H9 (cell line): ENCODE results near the gene ZNF606. TPM values are rescaled to one million over a fixed set of nuclear protein-coding genes. Genes with fewer than 3 reads are reported as not detected.

Source experiments
- DNase-seq: peaks from one replicate; pipeline ENCODE4 v3.0.0-alpha.2; 2017
- H2AFZ ChIP-seq: one replicate; pipeline ENCODE4 v1.6.1; 2013; ENCODE audit warnings: mild to moderate bottlenecking, low read length, control low read depth, moderate library complexity
- H2AK5ac ChIP-seq: 2 replicates; pipeline ENCODE4 v1.6.1; 2013; ENCODE audit warnings: low read length, control low read depth, mixed read lengths; ENCODE audit not compliant: insufficient read length
- H2BK120ac ChIP-seq: one replicate; pipeline ENCODE4 v1.6.1; 2013; ENCODE audit warnings: low read depth, mild to moderate bottlenecking, low read length, control low read depth, inconsistent platforms; ENCODE audit not compliant: poor library complexity, severe bottlenecking
- H2BK12ac ChIP-seq: 2 replicates; pipeline ENCODE4 v1.6.1; 2013; ENCODE audit warnings: low read length, control low read depth, mixed read lengths, low read depth; ENCODE audit not compliant: insufficient read length
- H2BK15ac ChIP-seq: 2 replicates; pipeline ENCODE4 v1.6.1; 2013; ENCODE audit warnings: low read depth, low read length, control low read depth
- H2BK20ac ChIP-seq: one replicate; pipeline ENCODE4 v1.6.1; 2013; ENCODE audit warnings: low read depth, mild to moderate bottlenecking, low read length, control low read depth, inconsistent platforms; ENCODE audit not compliant: poor library complexity, severe bottlenecking
- H2BK5ac ChIP-seq: 2 replicates; pipeline ENCODE4 v1.6.1; 2013; ENCODE audit warnings: low read length, control low read depth, mixed read lengths; ENCODE audit not compliant: insufficient read length
- H3K14ac ChIP-seq: 2 replicates; pipeline ENCODE4 v1.6.1; 2013; ENCODE audit warnings: low read length, control low read depth; ENCODE audit not compliant: insufficient read depth
- H3K18ac ChIP-seq: 2 replicates; pipeline ENCODE4 v1.6.1; 2013; ENCODE audit warnings: low read depth, mild to moderate bottlenecking, mixed read lengths, low read length, control low read depth; ENCODE audit not compliant: insufficient read length
- H3K23ac ChIP-seq: 2 replicates; pipeline ENCODE4 v1.6.1; 2013; ENCODE audit warnings: low read length, control low read depth, mixed read lengths, low read depth; ENCODE audit not compliant: insufficient read length
- H3K23me2 ChIP-seq: 2 replicates; pipeline ENCODE4 v1.6.1; 2013; ENCODE audit warnings: low read depth, mild to moderate bottlenecking, mixed read lengths, low read length, control low read depth; ENCODE audit not compliant: insufficient read length, poor library complexity, severe bottlenecking
- H3K27ac ChIP-seq: 2 replicates; pipeline ENCODE4 v1.5.1; 2013; ENCODE audit warnings: low read length, control low read depth, mixed read lengths, low read depth; ENCODE audit not compliant: insufficient read length
- H3K27me3 ChIP-seq: 2 replicates; pipeline ENCODE4 v1.6.1; 2013; ENCODE audit warnings: low read length, control low read depth, inconsistent platforms; ENCODE audit not compliant: insufficient read depth
- H3K4ac ChIP-seq: 2 replicates; pipeline ENCODE4 v1.6.1; 2013; ENCODE audit warnings: low read depth, mild to moderate bottlenecking, control low read depth, inconsistent platforms, low read length, moderate library complexity
- H3K4me1 ChIP-seq: 2 replicates; pipeline ENCODE4 v1.6.1; 2013; ENCODE audit warnings: low read length, control low read depth, inconsistent platforms; ENCODE audit not compliant: insufficient read depth
- H3K4me2 ChIP-seq: 2 replicates; pipeline ENCODE4 v1.6.1; 2013; ENCODE audit warnings: low read length, control low read depth, mixed read lengths; ENCODE audit not compliant: insufficient read length, insufficient read depth
- H3K56ac ChIP-seq: 2 replicates; pipeline ENCODE4 v1.6.1; 2013; ENCODE audit warnings: low read depth, mild to moderate bottlenecking, mixed read lengths, low read length, control low read depth; ENCODE audit not compliant: insufficient read length
- H3K79me1 ChIP-seq: 2 replicates; pipeline ENCODE4 v1.6.1; 2013; ENCODE audit warnings: low read depth, mild to moderate bottlenecking, moderate library complexity, low read length, control low read depth, inconsistent platforms; ENCODE audit not compliant: insufficient read depth, poor library complexity, severe bottlenecking
- H3K79me2 ChIP-seq: 2 replicates; pipeline ENCODE4 v1.6.1; 2013; ENCODE audit warnings: low read length, control low read depth, inconsistent platforms; ENCODE audit not compliant: insufficient read depth
- H3K9ac ChIP-seq: 2 replicates; pipeline ENCODE4 v1.6.1; 2013; ENCODE audit warnings: low read length, control low read depth, mixed read lengths; ENCODE audit not compliant: insufficient read length; ENCODE audit errors: extremely low read depth
- H3K9me3 ChIP-seq: one replicate; pipeline ENCODE4 v1.6.1; 2013; ENCODE audit warnings: low read depth, low read length, inconsistent platforms; ENCODE audit not compliant: control insufficient read depth
- H3T11ph ChIP-seq: one replicate; pipeline ENCODE4 v1.6.1; 2013; ENCODE audit warnings: mild to moderate bottlenecking, low read length, control low read depth, inconsistent platforms
- H4K20me1 ChIP-seq: one replicate; pipeline ENCODE4 v1.6.1; 2013; ENCODE audit not compliant: control insufficient read depth, insufficient read length, insufficient read depth
- H4K5ac ChIP-seq: 2 replicates; pipeline ENCODE4 v1.6.1; 2013; ENCODE audit warnings: low read depth, mild to moderate bottlenecking, mixed read lengths, low read length, control low read depth; ENCODE audit not compliant: insufficient read length
- H4K8ac ChIP-seq: replicated peaks from 2 replicates; pipeline ENCODE4 v1.6.1; 2013; ENCODE audit warnings: low read length, control low read depth, mixed read lengths, low read depth; ENCODE audit not compliant: insufficient read length
- H4K91ac ChIP-seq: 2 replicates; pipeline ENCODE4 v1.6.1; 2013; ENCODE audit warnings: low read depth, mild to moderate bottlenecking, moderate library complexity, mixed read lengths, low read length, control low read depth; ENCODE audit not compliant: insufficient read length
- H3K27ac Mint-ChIP-seq, 3 experiments: 2 replicates in 2 of 3; 3 replicates in 1 of 3; pipeline ENCODE4 v1.8.0; 2020 to 2021; ENCODE audit warnings: mixed read lengths in 3 of 3, mild to moderate bottlenecking in 1 of 3, moderate library complexity in 1 of 3
- H3K27me3 Mint-ChIP-seq: 2 replicates; pipeline ENCODE4 v1.8.0; 2021; ENCODE audit warnings: low read depth, mild to moderate bottlenecking, moderate library complexity, mixed read lengths
- H3K36me3 Mint-ChIP-seq, 3 experiments: 2 replicates in 2 of 3; 3 replicates in 1 of 3; pipeline ENCODE4 v1.8.0; 2020 to 2021; ENCODE audit warnings: low read depth in 3 of 3, mixed read lengths in 3 of 3; ENCODE audit not compliant: insufficient read depth in 1 of 3
- H3K4me1 Mint-ChIP-seq, 2 experiments: 2 replicates each; pipeline ENCODE4 v1.8.0; 2020; ENCODE audit warnings: mixed read lengths in 2 of 2
- H3K4me3 Mint-ChIP-seq, 2 experiments: 2 replicates in 1 of 2; 3 replicates in 1 of 2; pipeline ENCODE4 v1.8.0; 2020 to 2021; ENCODE audit warnings: mild to moderate bottlenecking in 2 of 2, mixed read lengths in 2 of 2, moderate library complexity in 1 of 2
- H3K9me3 Mint-ChIP-seq, 2 experiments: 2 replicates in 1 of 2; 3 replicates in 1 of 2; pipeline ENCODE4 v1.8.0; 2020; ENCODE audit warnings: mild to moderate bottlenecking in 2 of 2, mixed read lengths in 2 of 2, moderate library complexity in 1 of 2
- WGBS: extraction: QIAGEN DNeasy Blood & Tissue Kit; methylation state at CpG from one replicate; pipeline ENCODE4 v1.1.7; 2013; ENCODE audit warnings: missing lambda C conversion rate, low lambda C conversion rate, mixed read lengths; ENCODE audit not compliant: insufficient read length; ENCODE audit errors: extremely low coverage; 5-methylcytosine and 5-hydroxymethylcytosine counted together
- total RNA-seq: library from RNA; stranded (reverse); gene quantifications from 2 replicates; pipeline ENCODE4 v1.2.1, GENCODE V29; 2021
- TF ChIP-seq, protein P1 (sequence below): fragments of 200-600 bp; sonication (generic); conservative IDR thresholded peaks from 3 replicates; pipeline ENCODE4 v1.8.0; 2021; ENCODE audit warnings: antibody characterized with exemption, mild to moderate bottlenecking

The ZNF606 gene
- total RNA-seq, 1 experiment from 2014 or later = 13.4 TPM

DNA sequence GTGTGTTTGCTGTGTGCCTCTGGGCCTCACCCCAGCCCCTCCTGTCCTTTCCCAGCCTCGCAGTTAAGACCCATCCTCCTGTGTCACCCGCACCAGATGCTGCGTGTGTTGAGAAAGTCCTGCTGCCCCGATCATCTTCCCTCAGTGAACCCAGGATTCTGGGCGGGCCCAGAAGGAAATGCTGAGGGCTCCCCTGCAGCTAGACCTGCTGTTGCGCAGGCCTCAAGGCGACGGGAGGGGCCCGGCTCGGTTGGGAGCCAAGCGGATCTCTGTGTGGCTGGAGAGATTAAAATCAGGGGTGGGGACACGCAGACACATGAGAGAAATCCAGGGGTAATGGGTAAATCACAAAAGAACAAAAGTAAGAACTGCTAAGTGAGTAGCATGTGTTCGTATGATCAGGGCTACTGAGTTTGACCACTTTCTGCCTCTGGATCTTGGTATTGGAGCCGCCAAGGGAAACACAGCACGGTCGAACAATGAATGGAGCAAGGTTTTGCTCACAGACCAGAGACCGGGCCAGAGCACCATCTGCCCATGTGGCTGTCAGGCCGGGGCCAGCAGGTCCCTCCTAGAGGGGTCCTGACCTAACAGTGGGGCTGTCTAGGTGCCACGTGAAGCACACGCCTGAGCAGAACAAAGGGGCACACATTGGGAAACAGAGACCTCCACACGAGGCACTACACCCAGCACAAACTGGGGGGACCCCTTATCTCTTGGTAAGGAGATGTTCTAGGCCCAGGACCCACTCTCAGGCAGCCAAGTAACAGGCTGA lies 38.3 kb upstream of the ZNF606 start:
- no peaks in the 10 kb centered on the region for H4K20me1 ChIP-seq
- peaks cover 6 to 23% (median 11%) of the 10 kb centered on the region in 3 experiments; a peak in 6 of 7 replicates for H3K36me3 Mint-ChIP-seq

More for the DNA sequence above, 38.3 kb upstream of the ZNF606 start:
- Histone ChIP-seq H4K5ac (no peak overlapping the region), H2AFZ (no peak overlapping the region), H3K23ac (no peak overlapping the region), H2BK12ac (no peak overlapping the region), H3K27ac (no peak overlapping the region), H3K9me3 (peaks cover 7% of the 10 kb centered on the region), H3K27me3 (no peaks in the 10 kb centered on the region; the same call in 1 of the 2 replicates), H3K14ac (no peak overlapping the region), H3K4me1 (no peaks in the 10 kb centered on the region), H2AK5ac (no peak overlapping the region), H2BK15ac (no peak overlapping the region), H2BK5ac (no peak overlapping the region), H2BK120ac (no peak overlapping the region), H4K91ac (no peak overlapping the region), H3K56ac (no peak overlapping the region), H3K79me2 (no peaks in the 10 kb centered on the region), H4K8ac (no peak overlapping the region), H3K23me2 (no peaks in the 10 kb centered on the region), H2BK20ac (no peak overlapping the region), H3K4me2 (no peak overlapping the region), H3T11ph (no peak overlapping the region), H3K18ac (no peak overlapping the region), H3K9ac (no peak overlapping the region), H3K79me1 (no peaks in the 10 kb centered on the region), H3K4ac (no peak overlapping the region)
- Mint-ChIP-seq H3K4me3 (no peak overlapping the region), H3K27me3 (peaks cover 31% of the 10 kb centered on the region), H3K4me1 (peaks cover 2 to 14% of the 10 kb centered on the region in 2 experiments), H3K27ac (no peak overlapping the region), H3K9me3 (peaks cover 63 to 79% of the 10 kb centered on the region in 2 experiments)
- WGBS = no CpG with 5 or more reads among the region's 21 CpGs
- TF ChIP-seq, protein P1, sequence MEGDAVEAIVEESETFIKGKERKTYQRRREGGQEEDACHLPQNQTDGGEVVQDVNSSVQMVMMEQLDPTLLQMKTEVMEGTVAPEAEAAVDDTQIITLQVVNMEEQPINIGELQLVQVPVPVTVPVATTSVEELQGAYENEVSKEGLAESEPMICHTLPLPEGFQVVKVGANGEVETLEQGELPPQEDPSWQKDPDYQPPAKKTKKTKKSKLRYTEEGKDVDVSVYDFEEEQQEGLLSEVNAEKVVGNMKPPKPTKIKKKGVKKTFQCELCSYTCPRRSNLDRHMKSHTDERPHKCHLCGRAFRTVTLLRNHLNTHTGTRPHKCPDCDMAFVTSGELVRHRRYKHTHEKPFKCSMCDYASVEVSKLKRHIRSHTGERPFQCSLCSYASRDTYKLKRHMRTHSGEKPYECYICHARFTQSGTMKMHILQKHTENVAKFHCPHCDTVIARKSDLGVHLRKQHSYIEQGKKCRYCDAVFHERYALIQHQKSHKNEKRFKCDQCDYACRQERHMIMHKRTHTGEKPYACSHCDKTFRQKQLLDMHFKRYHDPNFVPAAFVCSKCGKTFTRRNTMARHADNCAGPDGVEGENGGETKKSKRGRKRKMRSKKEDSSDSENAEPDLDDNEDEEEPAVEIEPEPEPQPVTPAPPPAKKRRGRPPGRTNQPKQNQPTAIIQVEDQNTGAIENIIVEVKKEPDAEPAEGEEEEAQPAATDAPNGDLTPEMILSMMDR = no peak
- no peak for DNase-seq
